MM.1S (cell line): ENCODE measurements around the gene PHPT1.

Experiments
- DNase-seq: peaks from one replicate; pipeline ENCODE4 v3.0.0-alpha.2; 2015
- H2AFZ ChIP-seq: fragments of 300-600 bp; sonication (generic); 2 replicates; pipeline ENCODE4 v1.6.0; 2016; ENCODE audit warnings: antibody characterized with exemption, low read length
- H3F3A ChIP-seq: fragments of 300-600 bp; sonication (generic); 2 replicates; pipeline ENCODE4 v1.6.1; 2016; ENCODE audit warnings: mild to moderate bottlenecking, antibody characterized with exemption, low read length, moderate library complexity, mixed read lengths; ENCODE audit not compliant: insufficient read depth
- H3K27ac ChIP-seq: fragments of 300-600 bp; sonication (generic); 2 replicates; pipeline ENCODE4 v1.5.1; 2016; ENCODE audit warnings: mild to moderate bottlenecking, low read length
- H3K27me3 ChIP-seq: fragments of 300-600 bp; sonication (generic); replicated peaks from 2 replicates; pipeline ENCODE4 v1.6.0; 2016; ENCODE audit warnings: low read length; ENCODE audit not compliant: insufficient read depth
- H3K36me3 ChIP-seq: fragments of 300-600 bp; sonication (generic); replicated peaks from 2 replicates; pipeline ENCODE4 v1.6.1; 2016; ENCODE audit warnings: mild to moderate bottlenecking, low read length, mixed read lengths; ENCODE audit not compliant: insufficient read depth
- H3K4me1 ChIP-seq: fragments of 300-600 bp; sonication (generic); 2 replicates; pipeline ENCODE4 v1.6.1; 2016; ENCODE audit warnings: low read length, mixed read lengths
- H3K4me2 ChIP-seq: fragments of 300-600 bp; sonication (generic); 2 replicates; pipeline ENCODE4 v1.6.0; 2016; ENCODE audit warnings: low read depth, low read length
- H3K4me3 ChIP-seq: fragments of 300-600 bp; sonication (generic); 2 replicates; pipeline ENCODE4 v1.5.1; 2016; ENCODE audit warnings: low read length, mixed read lengths
- H3K79me2 ChIP-seq: fragments of 300-600 bp; sonication (generic); 2 replicates; pipeline ENCODE4 v1.6.1; 2016; ENCODE audit warnings: mixed run types, low read length, mixed read lengths
- H3K9ac ChIP-seq: fragments of 300-600 bp; sonication (generic); 2 replicates; pipeline ENCODE4 v1.6.1; 2016; ENCODE audit warnings: low read length, mixed read lengths
- H3K9me2 ChIP-seq: fragments of 300-600 bp; sonication (generic); replicated peaks from 2 replicates; pipeline ENCODE4 v1.6.1; 2016; ENCODE audit warnings: mild to moderate bottlenecking, low read length, mixed read lengths; ENCODE audit not compliant: insufficient read depth
- H3K9me3 ChIP-seq: fragments of 300-600 bp; sonication (generic); replicated peaks from 2 replicates; pipeline ENCODE4 v1.6.1; 2016; ENCODE audit warnings: mild to moderate bottlenecking, low read length, mixed read lengths; ENCODE audit not compliant: insufficient read depth
- H4K20me1 ChIP-seq: fragments of 300-600 bp; sonication (generic); 2 replicates; pipeline ENCODE4 v1.6.1; 2016; ENCODE audit warnings: mild to moderate bottlenecking, low read length, moderate library complexity, mixed read lengths; ENCODE audit not compliant: insufficient read depth
- CTCF ChIP-seq: fragments of 300-600 bp; sonication (generic); IDR thresholded peaks from 2 replicates; pipeline ENCODE4 v1.5.1; 2016; ENCODE audit warnings: antibody characterized with exemption, low read length, mixed read lengths
- EZH2 ChIP-seq: fragments of 300-600 bp; sonication (generic); optimal IDR thresholded peaks from 2 replicates; pipeline ENCODE3; 2017; ENCODE audit warnings: low read depth, mild to moderate bottlenecking, antibody characterized with exemption, low read length, mixed read lengths
- EZH2phosphoT487 ChIP-seq: fragments of 300-600 bp; sonication (generic); IDR thresholded peaks from 2 replicates; pipeline ENCODE4 v1.6.1; 2018; ENCODE audit warnings: antibody characterized with exemption, low read length

Gene PHPT1

GRCh38 chr9:136828474-136829140 is 20.6 kb upstream of the PHPT1 start:
- H4K20me1 ChIP-seq = no peaks in the 10 kb centered on the region
- H3K4me2 ChIP-seq = no peak overlapping the region
- H3K79me2 ChIP-seq = no peaks in the 10 kb centered on the region
- H3K9me2 ChIP-seq = no peaks in the 10 kb centered on the region
- no peak for DNase-seq
- H3K9ac ChIP-seq = no peak overlapping the region
- no peaks in the 10 kb centered on the region for H3K9me3 ChIP-seq
- H3F3A ChIP-seq = no peaks in the 10 kb centered on the region
- TF ChIP-seq CTCF = no peak
- TF ChIP-seq EZH2phosphoT487 = no peak
- no peak for TF ChIP-seq EZH2
- no peak overlapping the region for H2AFZ ChIP-seq
- no peaks in the 10 kb centered on the region for H3K36me3 ChIP-seq
- no peaks in the 10 kb centered on the region for H3K4me1 ChIP-seq
- H3K27ac ChIP-seq = no peak overlapping the region
- no peak overlapping the region for H3K4me3 ChIP-seq
- no peaks in the 10 kb centered on the region for H3K27me3 ChIP-seq

- no peak for TF ChIP-seq EZH2
- TF ChIP-seq CTCF = no peak
- no peak for TF ChIP-seq EZH2phosphoT487
- Histone ChIP-seq H3K9ac (no peak overlapping the region), H3K4me2 (no peak overlapping the region), H3K9me2 (no peaks in the 10 kb centered on the region), H3K36me3 (no peaks in the 10 kb centered on the region), H3K27ac (no peak overlapping the region), H3K27me3 (no peaks in the 10 kb centered on the region), H3K9me3 (no peaks in the 10 kb centered on the region), H3F3A (no peaks in the 10 kb centered on the region), H2AFZ (no peak overlapping the region), H3K4me1 (no peaks in the 10 kb centered on the region), H3K79me2 (no peaks in the 10 kb centered on the region), H3K4me3 (no peak overlapping the region), H4K20me1 (no peaks in the 10 kb centered on the region)
- DNase-seq = no peak
Measured at GRCh38 chr9:136829412-136829811, 19.8 kb upstream of the PHPT1 start.

GRCh38 chr9:136829981-136830885 is 19.0 kb upstream of the PHPT1 start:
- Histone ChIP-seq H3K4me2 (no peak overlapping the region), H3K27ac (no peak overlapping the region), H3K79me2 (no peaks in the 10 kb centered on the region), H3K27me3 (no peaks in the 10 kb centered on the region), H3K9ac (no peak overlapping the region), H3K36me3 (no peaks in the 10 kb centered on the region), H3K4me3 (no peak overlapping the region), H3K4me1 (no peaks in the 10 kb centered on the region), H2AFZ (no peak overlapping the region), H3K9me2 (no peaks in the 10 kb centered on the region), H3K9me3 (no peaks in the 10 kb centered on the region), H3F3A (no peaks in the 10 kb centered on the region), H4K20me1 (no peaks in the 10 kb centered on the region)
- no peak for TF ChIP-seq EZH2phosphoT487
- TF ChIP-seq CTCF = no peak
- no peak for TF ChIP-seq EZH2
- no peak for DNase-seq
